Epithelial cell of esophagus (primary cell): ENCODE measurements around the gene GLT8D2.

Experiments
- DNase-seq: peaks from one replicate; pipeline ENCODE4 v3.0.0; 2010; ENCODE audit warnings: low read depth
- H3K4me3 ChIP-seq: 2 replicates; pipeline ENCODE4 v1.5.1; 2011; ENCODE audit warnings: mild to moderate bottlenecking, low read length, control low read depth
- CTCF ChIP-seq: IDR thresholded peaks from 2 replicates; pipeline ENCODE4 v1.5.1; 2011; ENCODE audit warnings: low read depth, mild to moderate bottlenecking, low read length, control low read depth, inconsistent platforms; ENCODE audit not compliant: insufficient read depth; ENCODE audit errors: missing control alignments

The GLT8D2 gene

DNA sequence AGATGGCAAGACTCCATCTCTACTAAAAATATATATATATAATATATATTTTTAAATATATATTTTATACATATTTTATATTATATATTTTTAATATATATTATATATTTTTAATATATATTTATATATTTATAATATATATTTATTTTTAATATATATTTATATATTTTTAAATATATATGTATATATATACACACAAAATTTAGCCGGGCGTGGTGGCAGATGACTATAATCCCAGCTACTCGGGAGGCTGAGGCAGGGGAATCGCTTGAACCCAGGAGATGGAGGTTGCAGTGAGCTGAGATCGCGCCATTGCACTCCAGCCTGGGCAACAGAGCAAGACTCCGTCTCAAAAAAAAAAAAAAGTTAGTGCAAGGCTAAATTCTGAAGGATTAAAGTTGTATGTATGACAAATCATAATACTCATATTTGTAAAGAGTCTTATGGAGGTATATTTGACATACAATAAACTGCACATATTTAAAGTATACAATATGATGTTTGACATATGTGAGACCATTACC is 92.1 kb downstream of the GLT8D2 start:
- no peak for TF ChIP-seq CTCF
- DNase-seq, result no peak

GRCh38 chr12:103956509-103957027 is 93.4 kb downstream of the GLT8D2 start:
- peak overlapping the region; percentile 88 for H3K4me3 ChIP-seq
- no peak for TF ChIP-seq CTCF
- no peak for DNase-seq

More for the DNA sequence above, 92.1 kb downstream of the GLT8D2 start:
- no peak overlapping the region for H3K4me3 ChIP-seq

- peak overlapping the region; percentile 88 for H3K4me3 ChIP-seq
- peak; percentile 20 for DNase-seq
- no peak for TF ChIP-seq CTCF
Observed at GRCh38 chr12:103955811-103956508, 94.0 kb downstream of the GLT8D2 start.

DNA sequence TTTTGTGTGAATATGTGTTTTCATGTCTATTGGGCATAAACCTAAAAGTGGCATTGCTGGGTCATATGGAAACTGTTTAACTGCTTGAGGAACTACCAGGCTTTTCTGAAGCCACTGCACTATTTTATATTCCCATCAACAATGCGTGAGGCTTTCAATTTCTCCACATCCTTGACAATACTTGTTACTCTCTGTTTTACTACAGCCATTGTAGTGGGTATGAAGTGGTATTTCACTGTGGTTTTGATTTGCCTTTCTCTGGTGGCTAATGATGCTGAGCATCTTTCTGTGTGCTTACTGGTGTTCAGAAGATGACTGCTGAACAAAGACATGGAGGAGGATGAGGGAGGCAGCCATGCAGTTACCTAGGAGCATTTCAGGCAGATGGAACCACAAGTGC is 97.5 kb downstream of the GLT8D2 start:
- no peak for TF ChIP-seq CTCF
- no peak for DNase-seq
- H3K4me3 ChIP-seq, result no peak overlapping the region

DNA sequence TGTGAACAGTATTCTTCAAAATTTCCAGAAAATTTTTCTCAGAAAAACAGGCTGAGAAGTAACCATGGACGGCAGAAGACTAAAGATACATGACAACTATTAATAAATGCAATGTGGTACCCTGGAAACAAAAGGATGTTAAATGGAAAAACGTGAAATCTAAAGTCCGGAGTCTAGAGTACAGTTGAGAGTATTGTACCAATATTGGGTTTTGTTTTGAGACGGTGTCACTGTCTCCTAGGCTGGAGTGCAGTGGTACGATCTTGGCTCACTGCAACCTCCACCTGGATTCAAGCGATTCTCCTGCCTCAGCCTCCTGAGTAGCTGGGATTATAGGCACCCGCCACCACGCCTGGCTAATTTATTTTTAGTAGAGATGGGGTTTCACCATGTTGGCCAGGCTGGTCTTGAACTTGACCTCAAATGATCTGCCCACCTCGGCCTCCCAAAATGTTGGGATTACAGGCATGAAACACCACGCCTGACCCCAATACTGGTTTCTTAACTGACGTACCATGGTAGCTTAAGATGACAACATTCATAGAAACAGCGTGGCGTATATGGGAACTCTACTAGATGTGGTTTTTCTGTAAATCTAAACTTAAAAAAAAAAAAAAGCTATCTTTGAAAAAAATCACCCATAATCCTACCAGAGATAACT is 101.1 kb downstream of the GLT8D2 start:
- H3K4me3 ChIP-seq, result no peak overlapping the region
- no peak for DNase-seq
- TF ChIP-seq CTCF, result no peak

DNA sequence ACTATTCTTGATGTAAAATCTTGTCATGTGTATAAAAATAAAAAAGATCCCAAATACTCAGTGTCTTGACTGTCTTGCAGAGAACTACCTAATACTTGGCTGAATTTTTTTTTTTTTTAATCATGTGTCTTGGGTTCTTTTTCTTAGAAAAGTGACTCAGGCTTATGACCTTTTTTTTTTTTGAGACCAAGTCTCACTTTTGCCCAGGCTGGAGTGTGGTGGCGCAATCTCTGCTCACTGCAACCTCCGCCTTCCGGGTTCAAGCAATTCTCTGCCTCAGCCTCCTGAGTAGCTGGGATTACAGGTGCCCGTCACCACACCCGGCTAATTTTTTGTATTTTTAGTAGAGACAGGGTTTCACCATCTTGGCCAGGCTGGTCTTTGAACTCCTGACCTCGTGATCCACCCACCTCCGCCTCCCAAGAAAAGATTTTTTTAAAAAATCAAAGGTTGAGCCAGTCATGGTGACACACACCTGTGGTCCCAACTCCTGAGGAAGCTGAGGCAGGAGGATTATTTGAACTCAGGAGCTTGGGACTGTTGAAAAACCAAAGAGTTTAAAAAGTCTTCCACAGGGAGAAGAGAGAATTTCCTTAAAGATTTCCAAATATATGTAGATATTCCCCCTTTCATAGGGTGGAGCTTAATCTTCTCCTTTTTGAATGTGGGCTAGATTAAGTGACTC is 102.0 kb downstream of the GLT8D2 start:
- DNase-seq, result no peak
- no peak for TF ChIP-seq CTCF
- H3K4me3 ChIP-seq, result no peak overlapping the region
